ENCODE measurements around the gene FBN1.

FBN1 gene

DNA sequence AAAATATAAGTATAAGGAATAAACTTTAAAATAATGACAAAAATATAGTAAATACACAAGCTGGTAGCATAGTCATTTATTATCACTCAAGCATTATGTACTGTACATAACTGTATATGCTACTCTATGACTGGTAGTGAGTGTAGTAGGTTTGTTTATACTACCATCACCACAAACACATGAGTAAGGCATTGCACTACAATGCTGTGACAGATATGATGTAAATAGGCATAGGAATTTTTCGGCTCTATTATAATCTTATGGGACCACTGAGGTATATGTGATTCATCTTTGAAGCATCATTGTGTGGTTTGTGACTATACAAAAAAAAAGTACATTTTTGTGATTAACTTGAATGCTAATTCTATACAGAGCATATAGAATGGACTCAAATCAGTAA, 35.3 kb upstream of the FBN1 start:
- Histone ChIP-seq H3K9ac (ENCODE audit: low read length) (no peak overlapping the region), H3K4me1 (ENCODE audit: low read length) (no peaks in the 10 kb centered on the region), H3K9me3 (replicated peaks; ENCODE audit: insufficient read depth, low read length) (no peaks in the 10 kb centered on the region), H3K79me2 (ENCODE audit: low read length) (no peaks in the 10 kb centered on the region), H3K4me2 (ENCODE audit: low read depth, low read length) (no peak overlapping the region), H3F3A (ENCODE audit: insufficient read depth, low read length) (no peaks in the 10 kb centered on the region), H4K20me1 (ENCODE audit: insufficient read depth, low read length) (no peaks in the 10 kb centered on the region), H3K36me3 (replicated peaks; ENCODE audit: insufficient read depth, low read length) (no peaks in the 10 kb centered on the region), H3K4me3 (ENCODE audit: low read length) (no peak overlapping the region), H3K27ac (ENCODE audit: low read length) (no peak overlapping the region), H3K27me3 (replicated peaks; ENCODE audit: insufficient read depth, low read length) (no peaks in the 10 kb centered on the region), H3K9me2 (replicated peaks; ENCODE audit: insufficient read depth, low read length) (no peaks in the 10 kb centered on the region), H2AFZ (ENCODE audit: low read length) (no peak overlapping the region)
- TF ChIP-seq, protein P1, sequence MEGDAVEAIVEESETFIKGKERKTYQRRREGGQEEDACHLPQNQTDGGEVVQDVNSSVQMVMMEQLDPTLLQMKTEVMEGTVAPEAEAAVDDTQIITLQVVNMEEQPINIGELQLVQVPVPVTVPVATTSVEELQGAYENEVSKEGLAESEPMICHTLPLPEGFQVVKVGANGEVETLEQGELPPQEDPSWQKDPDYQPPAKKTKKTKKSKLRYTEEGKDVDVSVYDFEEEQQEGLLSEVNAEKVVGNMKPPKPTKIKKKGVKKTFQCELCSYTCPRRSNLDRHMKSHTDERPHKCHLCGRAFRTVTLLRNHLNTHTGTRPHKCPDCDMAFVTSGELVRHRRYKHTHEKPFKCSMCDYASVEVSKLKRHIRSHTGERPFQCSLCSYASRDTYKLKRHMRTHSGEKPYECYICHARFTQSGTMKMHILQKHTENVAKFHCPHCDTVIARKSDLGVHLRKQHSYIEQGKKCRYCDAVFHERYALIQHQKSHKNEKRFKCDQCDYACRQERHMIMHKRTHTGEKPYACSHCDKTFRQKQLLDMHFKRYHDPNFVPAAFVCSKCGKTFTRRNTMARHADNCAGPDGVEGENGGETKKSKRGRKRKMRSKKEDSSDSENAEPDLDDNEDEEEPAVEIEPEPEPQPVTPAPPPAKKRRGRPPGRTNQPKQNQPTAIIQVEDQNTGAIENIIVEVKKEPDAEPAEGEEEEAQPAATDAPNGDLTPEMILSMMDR (IDR thresholded peaks at IDR 0.05; ENCODE audit: low read length), result no peak
- TF ChIP-seq EZH2phosphoT487 (IDR thresholded peaks at IDR 0.05; ENCODE audit: low read length) (no peak), EZH2 (optimal IDR thresholded peaks at IDR 0.05; ENCODE audit: low read depth, low read length) (no peak)
- no peak for DNase-seq

- DNase-seq, result no peak
- Histone ChIP-seq H3K4me3 (ENCODE audit: low read length) (no peak overlapping the region), H3F3A (ENCODE audit: insufficient read depth, low read length) (no peaks in the 10 kb centered on the region), H3K36me3 (replicated peaks; ENCODE audit: insufficient read depth, low read length) (no peaks in the 10 kb centered on the region), H3K79me2 (ENCODE audit: low read length) (no peaks in the 10 kb centered on the region), H3K27ac (ENCODE audit: low read length) (no peak overlapping the region), H2AFZ (ENCODE audit: low read length) (no peak overlapping the region), H3K4me1 (ENCODE audit: low read length) (no peaks in the 10 kb centered on the region), H3K9me2 (replicated peaks; ENCODE audit: insufficient read depth, low read length) (no peaks in the 10 kb centered on the region), H3K9me3 (replicated peaks; ENCODE audit: insufficient read depth, low read length) (no peaks in the 10 kb centered on the region), H3K4me2 (ENCODE audit: low read depth, low read length) (no peak overlapping the region), H3K9ac (ENCODE audit: low read length) (no peak overlapping the region), H3K27me3 (replicated peaks; ENCODE audit: insufficient read depth, low read length) (no peaks in the 10 kb centered on the region), H4K20me1 (ENCODE audit: insufficient read depth, low read length) (no peaks in the 10 kb centered on the region)
- TF ChIP-seq EZH2 (optimal IDR thresholded peaks at IDR 0.05; ENCODE audit: low read depth, low read length), result no peak
Measured at GRCh38 chr15:48679952-48680351, 34.4 kb upstream of the FBN1 start.

- H3K79me2 ChIP-seq (ENCODE audit: low read length), result no peaks in the 10 kb centered on the region
- no peak overlapping the region for H2AFZ ChIP-seq (ENCODE audit: low read length)
- H3K27ac ChIP-seq (ENCODE audit: low read length), result no peak overlapping the region
- no peak overlapping the region for H3K9ac ChIP-seq (ENCODE audit: low read length)
- no peaks in the 10 kb centered on the region for H4K20me1 ChIP-seq (ENCODE audit: insufficient read depth, low read length)
- no peaks in the 10 kb centered on the region for H3K36me3 ChIP-seq (replicated peaks; ENCODE audit: insufficient read depth, low read length)
- H3F3A ChIP-seq (ENCODE audit: insufficient read depth, low read length), result no peaks in the 10 kb centered on the region
- no peaks in the 10 kb centered on the region for H3K4me1 ChIP-seq (ENCODE audit: low read length)
- H3K27me3 ChIP-seq (replicated peaks; ENCODE audit: insufficient read depth, low read length), result no peaks in the 10 kb centered on the region
- no peak overlapping the region for H3K4me2 ChIP-seq (ENCODE audit: low read depth, low read length)
- no peak for DNase-seq
- no peak for TF ChIP-seq EZH2phosphoT487 (IDR thresholded peaks at IDR 0.05; ENCODE audit: low read length)
- H3K9me3 ChIP-seq (replicated peaks; ENCODE audit: insufficient read depth, low read length), result no peaks in the 10 kb centered on the region
- no peak overlapping the region for H3K4me3 ChIP-seq (ENCODE audit: low read length)
- H3K9me2 ChIP-seq (replicated peaks; ENCODE audit: insufficient read depth, low read length), result no peaks in the 10 kb centered on the region
Measured at GRCh38 chr15:48678851-48679250, 33.3 kb upstream of the FBN1 start.

DNA sequence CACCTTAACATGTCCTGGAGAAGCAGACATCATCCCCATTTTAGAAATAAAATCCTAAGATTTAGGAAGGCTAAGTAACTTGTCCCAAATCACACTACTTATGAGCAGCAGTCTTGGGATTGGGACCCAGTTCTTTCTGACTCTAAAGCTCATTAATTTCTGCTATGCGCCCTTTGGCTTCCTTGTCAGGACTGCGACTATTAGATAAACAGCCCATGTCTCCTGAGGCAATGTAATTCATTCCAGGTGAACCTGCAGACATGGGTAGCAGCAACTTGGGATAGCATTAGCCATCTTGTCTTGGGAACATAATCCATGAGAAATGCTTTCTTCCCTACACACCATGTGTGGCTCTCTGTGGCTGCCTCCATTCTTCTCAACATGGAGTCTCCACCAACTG, 32.3 kb upstream of the FBN1 start:
- no peak overlapping the region for H3K9ac ChIP-seq (ENCODE audit: low read length)
- H4K20me1 ChIP-seq (ENCODE audit: insufficient read depth, low read length), result no peaks in the 10 kb centered on the region
- no peak for DNase-seq
- H3K4me2 ChIP-seq (ENCODE audit: low read depth, low read length), result no peak overlapping the region
- H3K36me3 ChIP-seq (replicated peaks; ENCODE audit: insufficient read depth, low read length), result no peaks in the 10 kb centered on the region
- TF ChIP-seq, protein P1 (IDR thresholded peaks at IDR 0.05; ENCODE audit: low read length), result no peak
- TF ChIP-seq EZH2phosphoT487 (IDR thresholded peaks at IDR 0.05; ENCODE audit: low read length), result no peak
- TF ChIP-seq EZH2 (optimal IDR thresholded peaks at IDR 0.05; ENCODE audit: low read depth, low read length), result no peak
- no peaks in the 10 kb centered on the region for H3K9me3 ChIP-seq (replicated peaks; ENCODE audit: insufficient read depth, low read length)
- H3K27ac ChIP-seq (ENCODE audit: low read length), result no peak overlapping the region
- no peaks in the 10 kb centered on the region for H3K4me1 ChIP-seq (ENCODE audit: low read length)
- no peaks in the 10 kb centered on the region for H3K9me2 ChIP-seq (replicated peaks; ENCODE audit: insufficient read depth, low read length)
- no peaks in the 10 kb centered on the region for H3F3A ChIP-seq (ENCODE audit: insufficient read depth, low read length)
- H2AFZ ChIP-seq (ENCODE audit: low read length), result no peak overlapping the region
- no peaks in the 10 kb centered on the region for H3K27me3 ChIP-seq (replicated peaks; ENCODE audit: insufficient read depth, low read length)
- no peaks in the 10 kb centered on the region for H3K79me2 ChIP-seq (ENCODE audit: low read length)
- no peak overlapping the region for H3K4me3 ChIP-seq (ENCODE audit: low read length)

Data from MM.1S (cell line).